Heart left ventricle (tissue), 13 donors: ENCODE results near the gene KLHL41.

Experiments
- CTCF ChIP-seq, 12 donors: fragments of 200-600 bp; sonication (generic) in 4 of 12; IDR thresholded peaks; one replicate each; pipeline versions ENCODE4 v1.5.0 to v1.8.0; 2018 to 2022; ENCODE audit warnings: antibody characterized with exemption in 12 of 12, mild to moderate bottlenecking in 5 of 12
- POLR2A ChIP-seq, 2 donors: fragments of 450-650 bp; IDR thresholded peaks; one replicate each; pipeline ENCODE4 v1.6.1; 2017; ENCODE audit warnings: antibody characterized with exemption in 2 of 2, mild to moderate bottlenecking in 2 of 2, moderate library complexity in 2 of 2
- donor health status: ischemic (EF 13 %, LVEDD 7.1; RV severe dilation, severe dysfunction).
- donor health status: DM: no; HTN: yes; CAD: no.
- donor health status: DM: no; HTN: no; CAD: no.
- donor health status: ischemic (EF 25% LVEDD 6.9; RV normal size, moderate dysfunction).
- donor health status: ischemic (EF 25% LVEDD 5.7; RV mildly dilated, moderate dysfunction).
- donor health status: ischemic (EF 35%, LVEDD 5.7; RV mildly dilated, moderate dysfunction).
- donor health status: nonischemic (EF 11% LVEDD 7.7; RV severe dilation, severe dysfunction).
- donor health status: DM: yes; HTN: yes; CAD: no.
- donor health status: PGD.
- donor health status: ischemic (EF 29% LVEDD 5.4; RV normal size, mild dysfunction).
- donor health status: nonischemic (EF 23%, LVEDD 6.1; RV moderate dilation, normal function).

GRCh38 chr2:169491378-169491777, 18.1 kb upstream of the KLHL41 start:
- TF ChIP-seq CTCF (IDR thresholded peaks at IDR 0.05) = no peak
- TF ChIP-seq POLR2A (IDR thresholded peaks at IDR 0.05) = no peak
